Activated CD4-positive, alpha-beta T cell treated with anti-CD3 and anti-CD28 coated beads, Interleukin-10, Interleukin-2, amounts not matched to agents 100 ng/mL and 50 ng/mL, durations not matched to agents 16 hours and 8 hours (primary cell): Measurements from ENCODE around the gene CAMKMT.
"Not testable (repeated sequence)": the region's sequence is repeated elsewhere in the genome, so short reads cannot be mapped to it uniquely, and the experiment has no call there.

ENCODE experiments used
- DNase-seq: peaks from one replicate; pipeline ENCODE4 v3.0.0-alpha.2; 2020

The CAMKMT gene

GRCh38 chr2:44450082-44450481 is 88.3 kb downstream of the CAMKMT start:
- DNase-seq = no peak

GRCh38 chr2:44450806-44451205 is 89.1 kb downstream of the CAMKMT start:
- DNase-seq = no peak

DNA sequence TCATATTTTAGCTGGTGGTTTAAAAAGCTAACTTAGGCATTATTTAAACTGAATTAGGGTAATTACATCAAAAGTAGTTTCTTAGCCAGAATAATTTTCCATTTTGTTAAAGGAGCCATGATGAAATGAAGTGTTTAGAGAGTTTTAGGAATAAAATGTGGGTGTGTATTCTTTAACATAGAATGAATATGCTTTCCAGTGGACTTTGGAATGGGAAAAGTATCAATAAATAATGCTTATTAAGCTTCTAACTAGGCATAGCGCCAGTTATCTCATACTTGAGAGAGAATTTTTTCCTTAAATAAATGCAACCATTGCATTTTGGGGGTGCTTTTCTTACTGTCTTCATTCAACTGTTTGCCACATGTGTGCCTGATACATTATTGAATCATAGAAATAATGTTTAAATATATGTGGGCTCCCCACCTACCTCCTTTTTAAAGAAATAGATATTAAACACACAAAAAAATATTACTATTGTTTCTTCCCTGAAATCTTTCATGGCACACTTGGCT is 90.4 kb downstream of the CAMKMT start:
- no peak for DNase-seq

GRCh38 chr2:44453259-44453658 is 91.5 kb downstream of the CAMKMT start:
- no peak for DNase-seq

GRCh38 chr2:44455877-44456276 is 94.1 kb downstream of the CAMKMT start:
- no peak for DNase-seq

- DNase-seq = no peak
Observed at GRCh38 chr2:44456946-44457345, 95.2 kb downstream of the CAMKMT start.

DNA sequence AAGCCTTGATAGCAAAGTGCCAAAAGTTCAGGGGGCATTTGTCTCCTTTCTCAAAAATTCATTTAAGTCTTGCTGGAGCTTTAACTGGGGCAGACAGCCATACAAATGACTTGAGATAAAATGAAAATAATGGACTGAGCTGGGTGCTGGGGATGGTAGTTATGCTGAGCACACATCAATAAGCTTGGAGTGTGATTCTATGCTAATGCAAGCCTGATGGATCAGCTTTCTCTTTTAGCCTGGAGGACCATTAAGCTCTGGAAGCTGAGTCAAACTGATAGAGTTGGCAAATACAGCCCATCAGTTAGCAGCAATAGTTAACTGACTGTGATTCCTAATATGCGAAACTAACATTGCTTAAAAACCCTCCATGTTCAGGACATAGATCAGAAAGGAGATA is 98.0 kb downstream of the CAMKMT start:
- no peak for DNase-seq

DNA sequence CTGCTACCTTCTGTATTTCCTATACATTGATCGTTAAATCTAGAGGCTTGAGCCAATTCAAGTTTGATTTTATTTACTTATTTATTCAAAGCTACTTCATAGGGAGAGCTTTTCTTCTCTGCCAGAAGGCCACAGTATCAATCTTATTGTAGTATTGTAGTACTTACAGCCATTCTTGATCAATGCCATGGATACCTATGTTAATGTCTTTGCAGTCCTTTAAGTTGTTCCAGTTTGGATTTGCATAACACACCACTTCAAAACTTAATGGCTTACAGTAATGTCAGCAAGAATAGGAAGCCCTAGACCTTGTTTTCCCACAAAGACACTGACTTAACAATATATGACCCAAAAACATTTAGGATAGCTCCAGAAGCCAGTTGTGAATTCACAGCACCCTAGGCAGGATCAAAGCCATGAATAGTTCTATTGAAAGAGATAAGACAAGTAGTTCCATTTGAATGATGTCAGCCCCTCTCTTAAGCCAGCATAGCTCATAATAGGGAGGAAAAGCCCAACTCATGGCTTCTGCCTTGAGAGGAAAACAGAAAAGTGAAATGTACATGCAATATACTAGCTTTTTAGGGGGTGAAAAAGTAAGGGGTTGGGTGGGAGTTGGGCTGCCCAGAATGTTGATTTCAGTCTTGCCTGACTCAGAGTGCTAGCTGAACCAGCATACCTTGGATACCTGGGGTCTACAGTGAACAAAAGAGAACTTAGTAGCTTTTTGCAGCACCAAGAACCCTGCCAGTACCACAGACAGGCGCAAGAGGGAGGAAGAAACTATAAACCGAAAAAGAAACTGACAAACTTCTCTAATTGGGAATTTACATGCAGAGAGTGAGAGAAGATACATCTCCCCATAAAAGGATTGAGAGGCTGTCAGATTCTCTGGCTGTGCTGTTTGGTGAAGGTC is 101.4 kb downstream of the CAMKMT start:
- DNase-seq = no peak

DNA sequence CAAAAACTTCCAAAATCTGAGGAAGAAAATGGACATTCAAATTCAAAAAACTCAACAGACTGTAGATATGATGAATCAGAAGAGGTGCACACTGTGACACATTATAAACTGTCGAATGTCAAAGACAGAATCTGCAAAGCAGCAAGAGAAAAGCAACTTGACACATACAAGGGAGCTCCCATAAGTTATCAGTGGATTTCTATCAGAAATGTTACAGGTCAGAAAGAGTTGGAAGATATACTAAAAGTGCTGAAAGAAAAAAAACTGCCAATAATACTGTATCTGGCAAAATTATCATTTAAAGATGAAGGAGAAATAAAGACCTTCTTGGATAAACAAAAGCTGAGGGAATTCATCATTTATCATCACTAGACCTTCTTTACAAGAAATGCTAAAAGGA is 102.7 kb downstream of the CAMKMT start:
- DNase-seq = no peak

DNA sequence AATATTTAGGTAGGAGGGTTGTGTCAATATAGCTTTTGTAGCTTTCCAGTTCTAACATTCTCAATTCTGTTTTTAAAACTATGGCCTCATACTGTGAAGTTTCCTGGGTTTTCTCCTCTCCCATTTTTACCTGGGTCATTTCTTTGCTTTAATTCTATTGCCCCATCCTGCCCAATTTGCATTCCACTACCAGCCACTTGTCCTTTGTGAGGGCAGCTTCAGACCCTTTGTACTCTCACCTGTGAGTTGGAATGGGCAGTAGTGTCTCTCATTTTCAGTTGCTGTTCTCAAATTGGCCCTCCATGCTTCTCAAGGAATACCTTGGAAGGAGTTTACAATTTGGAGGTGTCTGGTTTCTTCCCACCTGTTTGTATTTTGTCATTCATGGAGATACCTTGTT is 108.4 kb downstream of the CAMKMT start:
- DNase-seq = no peak

DNA sequence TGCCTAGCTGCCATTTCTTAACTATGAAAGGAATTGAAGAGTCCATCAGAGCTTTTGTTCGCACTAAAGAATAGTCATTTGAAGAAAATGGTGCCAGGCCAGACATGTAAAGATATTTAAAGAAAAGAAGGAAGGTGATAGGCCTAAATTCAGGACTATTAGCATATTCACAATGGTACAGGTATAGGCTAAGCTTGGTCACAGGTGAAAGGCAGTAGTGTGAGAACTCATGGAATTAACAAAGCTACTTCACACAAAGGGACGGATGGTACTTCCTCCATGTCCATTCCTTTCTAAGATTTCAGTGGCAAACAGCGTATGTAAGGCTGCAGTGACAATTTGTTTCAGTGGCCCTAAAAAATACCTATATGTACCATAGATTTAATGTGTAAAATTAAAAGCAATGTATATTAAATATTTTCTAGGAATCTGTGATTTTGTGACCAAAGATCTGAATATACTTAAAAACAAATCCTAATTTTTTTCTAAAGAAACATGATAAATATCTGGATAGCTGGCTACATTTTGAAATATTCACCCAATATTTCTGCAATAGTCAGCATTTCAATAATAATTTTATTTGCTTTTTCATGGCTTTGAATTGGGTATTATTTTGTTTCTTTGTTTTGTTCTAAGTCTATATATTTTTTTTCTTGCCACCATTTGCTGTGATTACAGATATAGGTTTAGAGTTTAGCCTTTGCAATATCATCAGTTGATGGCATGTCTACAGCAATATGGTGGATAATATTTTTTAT is 116.1 kb downstream of the CAMKMT start:
- DNase-seq = no peak

GRCh38 chr2:44479127-44479887 is 117.6 kb downstream of the CAMKMT start:
- peak; percentile 83 for DNase-seq

DNA sequence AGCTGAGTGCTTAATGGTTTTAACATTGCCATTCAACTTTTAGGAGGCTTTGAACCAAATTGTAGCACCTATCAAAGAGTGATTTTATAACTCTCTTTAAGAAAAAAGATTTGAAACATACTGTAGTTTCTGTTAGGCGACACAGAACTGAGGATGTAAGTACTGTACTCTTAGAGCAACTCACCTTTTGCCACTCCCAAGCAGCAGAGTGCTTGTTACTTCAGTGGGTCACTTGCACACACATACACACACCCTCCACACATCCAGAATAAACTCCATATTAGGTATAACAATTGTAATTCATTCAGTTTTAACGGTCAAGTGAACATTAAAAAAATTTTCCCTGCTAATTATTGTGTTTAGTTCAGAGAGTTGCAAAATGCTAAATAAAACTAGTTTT is 118.3 kb downstream of the CAMKMT start:
- no peak for DNase-seq

DNA sequence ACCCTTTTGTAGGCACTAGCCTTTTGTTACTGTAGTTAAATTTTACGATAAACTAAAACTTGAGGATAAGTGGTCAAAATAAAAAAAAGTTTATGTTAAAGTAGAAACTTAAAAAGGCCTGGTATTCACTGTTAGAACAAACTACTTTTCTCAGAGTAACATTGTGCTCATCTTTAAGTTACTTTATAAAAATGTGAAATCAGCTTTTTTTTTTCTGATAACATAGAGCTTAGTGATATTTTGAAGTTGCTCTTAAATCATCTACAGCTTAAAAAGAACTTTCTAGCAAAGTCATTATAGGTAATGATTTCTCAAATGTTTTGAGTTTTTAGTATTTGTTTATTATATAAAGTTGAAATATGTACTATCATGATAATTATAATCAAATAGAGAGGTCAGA is 125.3 kb downstream of the CAMKMT start:
- no peak for DNase-seq

DNA sequence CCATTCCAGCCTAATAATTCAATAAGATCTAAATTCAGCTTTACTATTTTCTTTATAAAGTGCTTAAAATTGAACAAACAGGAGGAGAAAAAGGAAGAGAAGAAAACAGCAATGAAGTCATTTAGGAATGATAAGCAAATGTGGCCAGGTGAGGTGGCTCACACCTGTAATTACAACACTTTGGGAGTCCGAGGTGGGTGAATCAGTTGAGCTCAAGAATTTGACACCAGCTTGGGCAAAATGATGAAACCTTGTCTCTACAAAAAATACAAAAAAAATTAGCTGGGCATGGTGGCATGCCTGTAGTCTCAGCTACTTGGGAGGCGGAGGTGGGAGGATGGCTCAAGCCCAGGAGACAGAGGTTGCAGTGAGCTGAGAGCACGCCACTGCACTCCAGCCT is 129.0 kb downstream of the CAMKMT start:
- no peak for DNase-seq

- DNase-seq = no peak
Observed at GRCh38 chr2:44494006-44494405, 132.3 kb downstream of the CAMKMT start.

- DNase-seq = no peak
Observed at GRCh38 chr2:44495035-44495434, 133.3 kb downstream of the CAMKMT start.

GRCh38 chr2:44495544-44495943 is 133.8 kb downstream of the CAMKMT start:
- DNase-seq = no peak

- DNase-seq = no peak
Observed at GRCh38 chr2:44496130-44496529, 134.4 kb downstream of the CAMKMT start.

DNA sequence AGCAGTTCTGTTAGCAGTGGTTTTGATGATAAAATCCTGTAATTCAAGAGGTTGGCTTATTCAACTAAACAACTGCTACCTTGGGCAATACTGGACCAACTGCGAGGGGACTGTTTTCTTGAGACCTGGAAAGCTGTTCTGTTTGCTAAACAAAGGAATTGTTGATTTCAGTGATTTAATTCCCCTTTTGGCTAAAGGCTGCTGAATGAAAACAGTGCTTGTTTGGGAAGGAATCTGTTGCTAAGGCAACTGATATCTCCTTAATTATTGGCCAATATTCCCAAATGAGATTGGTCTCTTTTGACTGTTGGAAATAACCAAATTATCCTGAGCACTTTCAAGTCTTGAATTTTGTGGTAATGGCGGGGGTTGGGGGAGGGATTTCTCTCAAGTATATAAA is 136.8 kb downstream of the CAMKMT start:
- DNase-seq = no peak

GRCh38 chr2:44505664-44506063 is 143.9 kb downstream of the CAMKMT start:
- DNase-seq = not testable (repeated sequence)

DNA sequence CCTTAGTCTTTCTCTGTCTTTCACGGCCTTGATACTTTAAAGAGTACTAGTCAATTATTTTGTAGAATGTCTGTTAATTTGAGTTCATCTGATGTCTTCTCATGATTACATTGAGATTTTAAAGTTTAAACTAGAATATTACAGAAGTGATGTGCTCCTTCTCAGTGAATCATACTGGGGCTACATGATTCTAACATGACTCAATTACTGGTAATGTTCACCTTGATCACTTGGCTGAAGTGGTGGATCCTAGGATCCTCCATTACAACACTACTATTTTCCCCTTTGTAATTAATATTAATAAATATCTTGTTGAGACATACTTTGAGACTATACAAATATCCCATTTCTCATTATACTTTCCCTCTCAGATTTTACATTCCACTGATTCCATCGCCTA is 148.5 kb downstream of the CAMKMT start:
- no peak for DNase-seq

DNA sequence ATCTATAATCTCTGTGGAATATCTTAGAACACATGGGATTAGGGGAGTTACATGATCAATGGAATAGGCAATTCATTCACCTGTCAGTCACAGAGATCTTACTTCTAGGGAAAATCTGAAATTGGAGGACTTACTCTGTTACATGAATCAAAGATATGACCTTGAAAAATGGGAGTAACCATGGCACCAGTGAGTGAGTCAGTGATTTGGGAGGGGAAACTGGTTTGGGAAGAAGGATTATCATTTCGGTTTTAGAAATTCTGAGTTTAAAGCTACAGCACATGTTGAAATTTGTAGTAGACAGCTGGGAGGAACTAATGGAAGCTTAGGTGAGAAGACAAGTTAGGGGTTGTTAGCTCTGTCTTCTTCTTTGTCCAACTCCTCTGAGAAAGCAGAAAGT is 153.7 kb downstream of the CAMKMT start:
- no peak for DNase-seq
